Transverse colon (tissue), 4 donors: ENCODE data around the gene CES5A.

ENCODE experiments used
- CTCF ChIP-seq, 5 experiments: fragments of 200-600 bp in 3 of 5; fragments of 450-650 bp in 2 of 5; sonication (generic) in 3 of 5; IDR thresholded peaks; 1 replicate in 2 of 5; 2 replicates in 3 of 5; pipeline ENCODE4 v1.5.1; 2016 to 2017; ENCODE audit warnings: antibody characterized with exemption in 5 of 5, inconsistent platforms in 3 of 5, mild to moderate bottlenecking in 2 of 5, moderate library complexity in 1 of 5
- EP300 ChIP-seq: sonication (generic); formaldehyde crosslinking; IDR thresholded peaks from one replicate; pipeline ENCODE4 v1.6.1; 2017; ENCODE audit warnings: antibody characterized with exemption, low read depth
- POLR2A ChIP-seq: fragments of 450-650 bp; IDR thresholded peaks from one replicate; pipeline ENCODE4 v1.6.1; 2016; ENCODE audit warnings: antibody characterized with exemption, mild to moderate bottlenecking, moderate library complexity
- POLR2AphosphoS5 ChIP-seq, 3 donors: sonication (generic); formaldehyde crosslinking; IDR thresholded peaks; one replicate each; pipeline ENCODE4 v1.6.1; 2016; ENCODE audit warnings: antibody characterized with exemption in 3 of 3

- TF ChIP-seq POLR2A (no peak), CTCF (IDR thresholded peaks at IDR 0.05) (no peak), POLR2AphosphoS5 (IDR thresholded peaks at IDR 0.05) (no peak), EP300 (no peak)
Observed at GRCh38 chr16:55873122-55873521, 2.1 kb downstream of the CES5A start.
